A549 (cell line): ENCODE data around the gene CCDC47. TPM values are rescaled to one million over a fixed set of nuclear protein-coding genes. Genes with fewer than 3 reads are reported as not detected.

Experiments used
- ATAC-seq, 2 experiments: fragments of 200-7000 bp in 1 of 2; fragments of >200 bp in 1 of 2; cut with Nextera tagmentation in 1 of 2; cut with Tn5 transposase in 1 of 2; 3 replicates each; pipeline versions ENCODE4 v1.8.0 to v1.9.1; 2018 to 2020; ENCODE audit warnings: mild to moderate bottlenecking in 1 of 2, moderate library complexity in 1 of 2
- CTCF ChIA-PET: fragments of 300-600 bp; sonication (Branson Sonifier 250); formaldehyde crosslinking; extraction: SDS; loops from one replicate; lab custom pipeline; 2021; ENCODE audit warnings: antibody characterized with exemption, inconsistent platforms; lab: Yijun Ruan, JAX
- POLR2A ChIA-PET: fragments of 350-600 bp; formaldehyde crosslinking; extraction: SDS; loops from one replicate; lab custom pipeline; 2021; ENCODE audit warnings: antibody characterized with exemption, inconsistent platforms; lab: Yijun Ruan, JAX
- DNase-seq, 2 experiments: peaks; one replicate each; pipeline versions ENCODE4 v3.0.0 to v3.0.0-alpha.2; 2011 to 2016; ENCODE audit warnings: low read depth in 1 of 2, low spot score in 1 of 2
- FAIRE-seq: peaks from 2 replicates; lab custom pipeline; 2011; peaks lifted over from hg19 to GRCh38; lab: Jason Lieb, UNC
- H3K27ac ChIP-seq, 2 experiments: fragments of >200 bp; sonication (Bioruptor Twin); formaldehyde crosslinking; 3 replicates each; pipeline ENCODE4 v1.5.1; 2016 to 2017
- H3K4me1 ChIP-seq: fragments of >200 bp; sonication (Bioruptor Twin); formaldehyde crosslinking; 3 replicates; pipeline ENCODE4 v1.6.1; 2016
- H3K4me2 ChIP-seq: fragments of >200 bp; sonication (Bioruptor Twin); formaldehyde crosslinking; 3 replicates; pipeline ENCODE4 v1.6.1; 2016
- H3K4me3 ChIP-seq: fragments of >200 bp; sonication (Bioruptor Twin); formaldehyde crosslinking; 3 replicates; pipeline ENCODE4 v1.5.1; 2016
- H3K9me3 ChIP-seq: fragments of >200 bp; sonication (Bioruptor Twin); formaldehyde crosslinking; 3 replicates; pipeline ENCODE4 v1.6.1; 2016
- BHLHE40 ChIP-seq: IDR thresholded peaks from 2 replicates; pipeline ENCODE4 v1.6.1; 2012; ENCODE audit warnings: low read depth, low read length, inconsistent platforms
- CBX2 ChIP-seq: fragments of 200-600 bp; sonication (generic); IDR thresholded peaks from 2 replicates; pipeline ENCODE4 v1.6.1; 2016; ENCODE audit warnings: low read depth, mild to moderate bottlenecking, borderline replicate concordance
- EHMT2 ChIP-seq: fragments of 200-600 bp; sonication (generic); IDR thresholded peaks from 2 replicates; pipeline ENCODE4 v1.6.1; 2016; ENCODE audit warnings: antibody characterized with exemption, low read depth, mild to moderate bottlenecking, moderate library complexity
- ESRRA ChIP-seq: fragments of 150-350 bp; IDR thresholded peaks from 2 replicates; pipeline ENCODE4 v1.6.1; 2014; ENCODE audit warnings: mild to moderate bottlenecking, low read length, borderline replicate concordance
- FOXS1 ChIP-seq: fragments of 250-450 bp; sonication (Bioruptor Pico); IDR thresholded peaks from 2 replicates; pipeline ENCODE4 v1.5.0; 2020; ENCODE audit warnings: mild to moderate bottlenecking, moderate library complexity
- HOXA7 ChIP-seq: fragments of 250-450 bp; sonication (Bioruptor Pico); IDR thresholded peaks from 2 replicates; pipeline ENCODE4 v1.5.0; 2020; ENCODE audit warnings: mild to moderate bottlenecking, moderate library complexity
- HOXB13 ChIP-seq: fragments of 250-450 bp; sonication (Bioruptor Pico); IDR thresholded peaks from 2 replicates; pipeline ENCODE4 v1.5.0; 2020; ENCODE audit warnings: low read depth, mild to moderate bottlenecking, moderate library complexity
- KDM5A ChIP-seq: fragments of 200-600 bp; sonication (generic); IDR thresholded peaks from 2 replicates; pipeline ENCODE4 v1.6.1; 2016; ENCODE audit warnings: antibody characterized with exemption, mild to moderate bottlenecking
- MAZ ChIP-seq: fragments of 150-350 bp; IDR thresholded peaks from 2 replicates; pipeline ENCODE4 v1.6.1; 2014; ENCODE audit warnings: antibody characterized with exemption, low read depth, low read length, borderline replicate concordance
- PHF8 ChIP-seq: fragments of 200-600 bp; sonication (generic); IDR thresholded peaks from 2 replicates; pipeline ENCODE4 v1.6.1; 2016; ENCODE audit warnings: low read depth, mild to moderate bottlenecking, antibody characterized with exemption, moderate library complexity, borderline replicate concordance
- POLR2AphosphoS2 ChIP-seq: conservative IDR thresholded peaks from 2 replicates; pipeline ENCODE4 v1.6.1; 2012; ENCODE audit warnings: low read length, improper control_type of control experiment, inconsistent platforms
- RARB ChIP-seq: fragments of 250-450 bp; sonication (Bioruptor Pico); IDR thresholded peaks from 2 replicates; pipeline ENCODE4 v1.8.0; 2021; ENCODE audit warnings: mild to moderate bottlenecking, moderate library complexity
- RCOR1 ChIP-seq: fragments of 150-350 bp; IDR thresholded peaks from 2 replicates; pipeline ENCODE4 v1.6.1; 2014; ENCODE audit warnings: antibody characterized with exemption, low read length, low read depth
- REST ChIP-seq: fragments of 200-600 bp; sonication (generic); IDR thresholded peaks from 2 replicates; pipeline ENCODE4 v1.6.1; 2016; ENCODE audit warnings: antibody characterized with exemption, mild to moderate bottlenecking, moderate library complexity
- SMC3 ChIP-seq: fragments of >200 bp; sonication (Bioruptor Twin); formaldehyde crosslinking; IDR thresholded peaks from 3 replicates; pipeline ENCODE4 v1.6.1; 2018; ENCODE audit warnings: inconsistent platforms
- TP53 ChIP-seq: fragments of 250-450 bp; sonication (Bioruptor Pico); IDR thresholded peaks from 2 replicates; pipeline ENCODE4 v1.5.0; 2021; ENCODE audit warnings: mild to moderate bottlenecking, moderate library complexity
- USF2 ChIP-seq: fragments of 450-650 bp; IDR thresholded peaks from 2 replicates; pipeline ENCODE4 v1.6.1; 2014; ENCODE audit warnings: antibody characterized with exemption
- ZNF302 ChIP-seq: fragments of 250-450 bp; sonication (Bioruptor Pico); IDR thresholded peaks from 2 replicates; pipeline ENCODE4 v1.9.0; 2021; ENCODE audit warnings: inconsistent platforms, mild to moderate bottlenecking, moderate library complexity
- WGBS: methylation state at CpG from one replicate; pipeline ENCODE4 v1.1.6; 2017; ENCODE audit errors: missing lambda C conversion rate; 5-methylcytosine and 5-hydroxymethylcytosine counted together
- polyA plus RNA-seq, 4 experiments: library from polyadenylated mRNA; depleted of rRNA in 3 of 4; stranded (reverse); fragments of >200 nt; fragmentation: RNase III in 1 of 4; extraction: RNeasy Plus Mini Kit Qiagen cat#74134 plus additional on column Dnase treatment in 1 of 4; gene quantifications; 2 replicates in 3 of 4; 3 replicates in 1 of 4; pipeline ENCODE4 v1.2.3, GENCODE V29; 2011 to 2017
- TF ChIP-seq, protein P1 (sequence below): fragments of >200 bp; sonication (Bioruptor Twin); formaldehyde crosslinking; IDR thresholded peaks from 2 replicates; pipeline ENCODE4 v1.6.1; 2016
- TF ChIP-seq, protein P2 (sequence below): fragments of 250-450 bp; sonication (Bioruptor Pico); IDR thresholded peaks from 2 replicates; pipeline ENCODE4 v1.5.0; 2020; ENCODE audit warnings: low read depth, mild to moderate bottlenecking, moderate library complexity
- TF ChIP-seq, protein P3 (sequence below): fragments of >200 bp; sonication (Bioruptor Twin); formaldehyde crosslinking; IDR thresholded peaks from 3 replicates; pipeline ENCODE4 v1.5.1; 2016

Gene CCDC47
- polyA plus RNA-seq, 2 of the 4 experiments (the other 2 are of a cell fraction), result 141 to 163 TPM

GRCh38 chr17:63707151-63707550 is 66.2 kb downstream of the CCDC47 start (continued):
- TF ChIP-seq MAZ (no peak), POLR2AphosphoS2 (no peak), CBX2 (no peak), REST (no peak)
- TF ChIP-seq, protein P1, sequence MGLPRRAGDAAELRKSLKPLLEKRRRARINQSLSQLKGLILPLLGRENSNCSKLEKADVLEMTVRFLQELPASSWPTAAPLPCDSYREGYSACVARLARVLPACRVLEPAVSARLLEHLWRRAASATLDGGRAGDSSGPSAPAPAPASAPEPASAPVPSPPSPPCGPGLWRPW, result no peak
- TF ChIP-seq, protein P2, sequence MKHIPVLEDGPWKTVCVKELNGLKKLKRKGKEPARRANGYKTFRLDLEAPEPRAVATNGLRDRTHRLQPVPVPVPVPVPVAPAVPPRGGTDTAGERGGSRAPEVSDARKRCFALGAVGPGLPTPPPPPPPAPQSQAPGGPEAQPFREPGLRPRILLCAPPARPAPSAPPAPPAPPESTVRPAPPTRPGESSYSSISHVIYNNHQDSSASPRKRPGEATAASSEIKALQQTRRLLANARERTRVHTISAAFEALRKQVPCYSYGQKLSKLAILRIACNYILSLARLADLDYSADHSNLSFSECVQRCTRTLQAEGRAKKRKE (CRISPR knock-in tag), result no peak

DNA sequence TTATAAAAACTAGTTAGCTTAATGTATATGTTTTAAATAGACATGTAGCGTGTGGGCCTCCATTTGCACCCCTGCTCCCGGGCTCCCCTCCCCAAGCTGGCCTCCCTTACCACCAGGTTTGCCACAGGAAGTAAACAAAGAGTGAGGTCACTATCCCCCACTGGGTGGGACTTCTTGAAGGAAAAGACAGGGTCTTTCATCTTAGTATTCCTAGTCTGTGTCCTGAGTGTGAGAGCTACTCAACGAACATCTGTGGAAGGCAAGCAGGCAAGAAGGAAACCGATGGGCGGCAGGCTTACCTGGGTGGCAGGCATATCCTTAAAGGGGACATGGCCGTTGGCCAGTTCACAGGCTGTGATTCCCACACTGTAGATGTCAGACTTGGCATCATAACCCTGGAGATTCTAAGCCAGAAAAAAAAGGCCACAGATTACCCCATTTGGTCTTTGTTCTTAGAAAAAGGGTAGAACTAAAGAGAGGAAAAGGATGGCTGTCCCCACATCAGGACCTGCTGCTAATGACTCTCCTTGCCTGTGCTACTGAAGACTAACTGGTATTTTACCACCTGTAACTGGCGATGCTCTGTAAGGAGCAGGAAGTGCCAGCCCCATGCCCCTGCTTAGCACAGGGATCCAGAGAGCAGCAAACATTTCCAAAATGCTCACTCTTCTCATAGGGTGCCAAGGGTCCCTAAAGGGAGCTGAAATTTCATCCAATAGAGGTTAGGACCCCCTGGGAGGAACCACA is 66.9 kb downstream of the CCDC47 start:
- CTCF ChIA-PET, result interaction anchor here (0.7 to 1.7 kb wide), 6 partner anchors 8 to 45 kb away, joined by 3 to 4 read pairs (median 3); no protein-coding TSS in a partner anchor
- WGBS, result 86% methylated on average over 7 of the region's 7 CpGs
- POLR2A ChIA-PET, result no interaction called here
- DNase-seq, result no peak
- no peak for TF ChIP-seq PHF8
- TF ChIP-seq USF2, result no peak
- TF ChIP-seq, protein P2 (CRISPR knock-in tag), result no peak
- Histone ChIP-seq H3K4me1 (no peaks in the 10 kb centered on the region), H3K9me3 (no peaks in the 10 kb centered on the region), H3K4me3 (no peak overlapping the region), H3K4me2 (no peak overlapping the region), H3K27ac (no peak overlapping the region)
- ATAC-seq, result no peak
- FAIRE-seq, result no peak

GRCh38 chr17:63705657-63706056 is 67.7 kb downstream of the CCDC47 start:
- Histone ChIP-seq H3K9me3 (no peaks in the 10 kb centered on the region), H3K4me1 (no peaks in the 10 kb centered on the region)
- FAIRE-seq, result no peak
- no peak for DNase-seq
- TF ChIP-seq MAZ (no peak), FOXS1 (CRISPR knock-in tag) (no peak), RCOR1 (no peak)
- TF ChIP-seq, all 56 proteins: peak for 0
- ATAC-seq, result no peak
- Histone ChIP-seq H3K4me3 (no peak overlapping the region), H3K27ac (no peak overlapping the region), H3K4me2 (no peak overlapping the region)
- ChIA-PET CTCF (interaction anchor here (0.7 to 1.7 kb wide), 5 partner anchors 8 to 280 kb away, joined by 3 to 4 read pairs (median 3); no protein-coding TSS in a partner anchor), POLR2A (no interaction called here)
- 85% methylated on average over 3 of the region's 3 CpGs for WGBS

DNA sequence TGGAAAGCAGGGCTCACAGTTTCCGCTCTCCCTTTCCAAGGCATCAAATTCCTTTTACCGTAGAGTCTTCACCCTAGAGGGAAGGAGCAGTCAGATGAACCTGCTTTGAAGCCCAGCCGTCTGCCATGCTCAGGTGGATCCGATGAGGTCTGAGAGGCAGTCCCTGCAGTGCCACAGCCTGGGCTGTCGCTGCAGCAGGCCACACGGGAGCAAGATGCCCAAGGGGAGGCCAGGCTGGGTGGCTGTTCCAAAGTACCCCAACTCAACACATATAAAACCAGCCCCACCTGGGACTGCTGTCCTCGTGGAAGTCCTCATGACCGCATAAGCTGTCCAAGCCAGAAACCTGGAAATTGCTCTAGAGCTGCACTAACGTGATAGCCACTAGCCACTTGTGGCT is 68.6 kb downstream of the CCDC47 start:
- no peak for TF ChIP-seq HOXB13 (CRISPR knock-in tag)
- TF ChIP-seq BHLHE40, result no peak
- TF ChIP-seq EHMT2, result no peak
- TF ChIP-seq, protein P3, sequence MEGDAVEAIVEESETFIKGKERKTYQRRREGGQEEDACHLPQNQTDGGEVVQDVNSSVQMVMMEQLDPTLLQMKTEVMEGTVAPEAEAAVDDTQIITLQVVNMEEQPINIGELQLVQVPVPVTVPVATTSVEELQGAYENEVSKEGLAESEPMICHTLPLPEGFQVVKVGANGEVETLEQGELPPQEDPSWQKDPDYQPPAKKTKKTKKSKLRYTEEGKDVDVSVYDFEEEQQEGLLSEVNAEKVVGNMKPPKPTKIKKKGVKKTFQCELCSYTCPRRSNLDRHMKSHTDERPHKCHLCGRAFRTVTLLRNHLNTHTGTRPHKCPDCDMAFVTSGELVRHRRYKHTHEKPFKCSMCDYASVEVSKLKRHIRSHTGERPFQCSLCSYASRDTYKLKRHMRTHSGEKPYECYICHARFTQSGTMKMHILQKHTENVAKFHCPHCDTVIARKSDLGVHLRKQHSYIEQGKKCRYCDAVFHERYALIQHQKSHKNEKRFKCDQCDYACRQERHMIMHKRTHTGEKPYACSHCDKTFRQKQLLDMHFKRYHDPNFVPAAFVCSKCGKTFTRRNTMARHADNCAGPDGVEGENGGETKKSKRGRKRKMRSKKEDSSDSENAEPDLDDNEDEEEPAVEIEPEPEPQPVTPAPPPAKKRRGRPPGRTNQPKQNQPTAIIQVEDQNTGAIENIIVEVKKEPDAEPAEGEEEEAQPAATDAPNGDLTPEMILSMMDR, result no peak
- TF ChIP-seq KDM5A, result no peak
- TF ChIP-seq ZNF302 (CRISPR knock-in tag), result no peak
- no peak for TF ChIP-seq ESRRA
- TF ChIP-seq SMC3, result no peak
- TF ChIP-seq TP53 (CRISPR knock-in tag), result no peak
- TF ChIP-seq, protein P1, result no peak
- no peak for TF ChIP-seq HOXA7 (CRISPR knock-in tag)
- no peak for TF ChIP-seq RARB (CRISPR knock-in tag)
- TF ChIP-seq, all 56 proteins: peak for 0
- FAIRE-seq (no peak), DNase-seq (no peak), ATAC-seq (no peak)
- H3K9me3 ChIP-seq, result no peaks in the 10 kb centered on the region
- WGBS, result 87% methylated on average over 9 of the region's 9 CpGs
- H3K4me3 ChIP-seq, result no peak overlapping the region
- POLR2A ChIA-PET, result no interaction called here
- H3K4me2 ChIP-seq, result no peak overlapping the region
- H3K27ac ChIP-seq, result no peak overlapping the region
- CTCF ChIA-PET, result interaction anchor here (1.0 to 1.7 kb wide), 3 partner anchors 9 to 280 kb away, joined by 3 to 10 read pairs (median 3); no protein-coding TSS in a partner anchor
- no peaks in the 10 kb centered on the region for H3K4me1 ChIP-seq
